Measurements from ENCODE around the gene TEAD2. TPM values are rescaled to one million over a fixed set of nuclear protein-coding genes. Genes with fewer than 3 reads are reported as not detected.
A peak's percentile ranks its signal among the peaks of the same experiment; 100 is the strongest.

Gene TEAD2
- total and polyA plus RNA-seq, 2 of the 13 experiments (the other 11 are each of a cell fraction or from before 2014, with no cell fraction given) = 10.8 to 12.5 TPM

GRCh38 chr19:49396738-49397505, 34.7 kb upstream of the TEAD2 start:
- H3K4me1 ChIP-seq (ENCODE audit: insufficient read depth, low read length) = 0 out of 2 replicates have a peak, but pooled peaks cover 13% of the 10 kb centered on the region
- H3K27ac ChIP-seq (ENCODE audit: extremely low read length, insufficient read depth, low read length) = no peak overlapping the region
- ChIA-PET CTCF (ENCODE audit: low intra/inter-chr PET ratio, low total read pairs) (no interaction called here), POLR2A (no interaction called here)
- no TSS peak for BruUV-seq (replicated peaks)
- H2AFZ ChIP-seq (ENCODE audit: low read length) = no peak overlapping the region
- no peaks in the 10 kb centered on the region for H3K9me3 ChIP-seq (ENCODE audit: low read length)
- DNase-seq (ENCODE audit: low spot score) = no peak
- no peak for TF ChIP-seq ARHGAP35 (CRISPR knock-in tag; IDR thresholded peaks at IDR 0.05; ENCODE audit: borderline replicate concordance)
- no peak for TF ChIP-seq TARDBP (CRISPR knock-in tag; IDR thresholded peaks at IDR 0.05)
- TF ChIP-seq FOXP1 (IDR thresholded peaks at IDR 0.05) = no peak
- no peak for TF ChIP-seq FOXP1 (CRISPR knock-in tag; IDR thresholded peaks at IDR 0.05)
- WGBS (ENCODE audit: low lambda C conversion rate) = 27% methylated on average over 8 of the region's 8 CpGs
- no peak overlapping the region for H3K9ac ChIP-seq (ENCODE audit: insufficient read depth, low read depth, low read length)
- H3K4me2 ChIP-seq (ENCODE audit: low read depth, low read length) = no peak overlapping the region
- intact Hi-C loops (cut with micrococcal nuclease; ENCODE audit: unreplicated experiment) = no loop called here
- no peaks in the 10 kb centered on the region for H4K20me1 ChIP-seq (ENCODE audit: insufficient read depth, low read length)
- in situ Hi-C loops (cut with HindIII; ENCODE audit: extremely low pct_ligation_motif_present, low pct_unique_long_range_greater_than_20kb) = no loop called here
- no peak overlapping the region for H3K4me3 ChIP-seq (replicated peaks in 1 of 3; ENCODE audit: insufficient read depth in 1 of 3, low read depth in 2 of 3, low read length in 3 of 3)
- peaks cover 6 to 47% of the 10 kb centered on the region in 2 experiments; a peak in 3 of 5 replicates for H3K27me3 ChIP-seq (ENCODE audit: control insufficient read depth in 1 of 2, insufficient read depth in 2 of 2, low read length in 2 of 2)
- ATAC-seq = no peak
- no peaks in the 10 kb centered on the region for H3K36me3 ChIP-seq (replicated peaks in 1 of 2; ENCODE audit: control insufficient read depth in 1 of 2, insufficient read depth in 2 of 2, low read length in 2 of 2)
- H3K79me2 ChIP-seq (ENCODE audit: insufficient read depth, low read length) = no peaks in the 10 kb centered on the region
- no peak for FAIRE-seq

GRCh38 chr19:49395581-49396407, 33.6 kb upstream of the TEAD2 start:
- H3K4me1 ChIP-seq (ENCODE audit: insufficient read depth, low read length) = 0 out of 2 replicates have a peak, but pooled peaks cover 13% of the 10 kb centered on the region
- peaks cover 4 to 52% of the 10 kb centered on the region in 2 experiments; a peak in 4 of 5 replicates for H3K27me3 ChIP-seq (ENCODE audit: control insufficient read depth in 1 of 2, insufficient read depth in 2 of 2, low read length in 2 of 2)
- no peak overlapping the region for H2AFZ ChIP-seq (ENCODE audit: low read length)
- in situ Hi-C loops (cut with HindIII; ENCODE audit: extremely low pct_ligation_motif_present, low pct_unique_long_range_greater_than_20kb) = no loop called here
- no peak overlapping the region for H3K4me2 ChIP-seq (ENCODE audit: low read depth, low read length)
- H3K36me3 ChIP-seq (replicated peaks in 1 of 2; ENCODE audit: control insufficient read depth in 1 of 2, insufficient read depth in 2 of 2, low read length in 2 of 2) = no peaks in the 10 kb centered on the region
- H3K9ac ChIP-seq (ENCODE audit: insufficient read depth, low read depth, low read length) = no peak overlapping the region
- intact Hi-C loops (cut with micrococcal nuclease; ENCODE audit: unreplicated experiment) = no loop called here
- TF ChIP-seq CEBPG (CRISPR knock-in tag; IDR thresholded peaks at IDR 0.05) (0 out of 2 replicates have a peak, but pooled peaks have one; percentile 11), MBNL3 (CRISPR knock-in tag; conservative IDR thresholded peaks at IDR 0.05) (no peak), CEBPB (IDR thresholded peaks at IDR 0.05; ENCODE audit: borderline replicate concordance, low read depth, low read length) (peak; percentile 11; the same call in 1 of the 2 replicates), ZNF597 (CRISPR knock-in tag; IDR thresholded peaks at IDR 0.05) (no peak)
- TF ChIP-seq, protein P1, sequence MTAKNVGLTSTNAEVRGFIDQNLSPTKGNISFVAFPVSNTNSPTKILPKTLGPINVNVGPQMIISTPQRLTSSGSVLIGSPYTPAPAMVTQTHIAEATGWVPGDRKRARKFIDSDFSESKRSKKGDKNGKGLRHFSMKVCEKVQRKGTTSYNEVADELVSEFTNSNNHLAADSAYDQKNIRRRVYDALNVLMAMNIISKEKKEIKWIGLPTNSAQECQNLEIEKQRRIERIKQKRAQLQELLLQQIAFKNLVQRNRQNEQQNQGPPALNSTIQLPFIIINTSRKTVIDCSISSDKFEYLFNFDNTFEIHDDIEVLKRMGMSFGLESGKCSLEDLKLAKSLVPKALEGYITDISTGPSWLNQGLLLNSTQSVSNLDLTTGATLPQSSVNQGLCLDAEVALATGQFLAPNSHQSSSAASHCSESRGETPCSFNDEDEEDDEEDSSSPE (CRISPR knock-in tag; IDR thresholded peaks at IDR 0.05) = no peak
- no peak for FAIRE-seq
- no peaks in the 10 kb centered on the region for H3K9me3 ChIP-seq (ENCODE audit: low read length)
- WGBS (ENCODE audit: low lambda C conversion rate) = 29% methylated on average over 15 of the region's 15 CpGs
- ATAC-seq = no peak
- H3K4me3 ChIP-seq (replicated peaks in 1 of 3; ENCODE audit: insufficient read depth in 1 of 3, low read depth in 2 of 3, low read length in 3 of 3) = no peak overlapping the region
- no peak overlapping the region for H3K27ac ChIP-seq (ENCODE audit: extremely low read length, insufficient read depth, low read length)
- POLR2A ChIA-PET = no interaction called here
- CTCF ChIA-PET (ENCODE audit: low intra/inter-chr PET ratio, low total read pairs) = no interaction called here
- H4K20me1 ChIP-seq (ENCODE audit: insufficient read depth, low read length) = no peaks in the 10 kb centered on the region
- H3K79me2 ChIP-seq (ENCODE audit: insufficient read depth, low read length) = no peaks in the 10 kb centered on the region
- DNase-seq (ENCODE audit: low spot score) = no peak
- BruUV-seq (replicated peaks) = no TSS peak

Data from HepG2 (cell line).